Measurements from ENCODE around the gene PAOX.
"Not testable (repeated sequence)": the region's sequence is repeated elsewhere in the genome, so short reads cannot be mapped to it uniquely, and the experiment has no call there.

The PAOX gene

GRCh38 chr10:133364645-133365431, 14.2 kb upstream of the PAOX start:
- no peak for DNase-seq (ENCODE audit: low spot score)

GRCh38 chr10:133365461-133366129, 13.5 kb upstream of the PAOX start:
- no peak for DNase-seq (ENCODE audit: low spot score)

- no peak for DNase-seq (ENCODE audit: low spot score)
Observed at GRCh38 chr10:133366130-133366478, 13.0 kb upstream of the PAOX start.

- no peak for DNase-seq (ENCODE audit: low spot score)
Observed at GRCh38 chr10:133366751-133367150, 12.3 kb upstream of the PAOX start.

GRCh38 chr10:133367461-133367860, 11.6 kb upstream of the PAOX start:
- DNase-seq (ENCODE audit: low spot score): not testable (repeated sequence)

GRCh38 chr10:133368153-133368552, 10.9 kb upstream of the PAOX start:
- no peak for DNase-seq (ENCODE audit: low spot score)

- DNase-seq (ENCODE audit: low spot score): no peak
Observed at GRCh38 chr10:133370030-133370786, 8.9 kb upstream of the PAOX start.

GRCh38 chr10:133372507-133372906, 6.6 kb upstream of the PAOX start:
- DNase-seq (ENCODE audit: low spot score): no peak

GRCh38 chr10:133373174-133374090, 5.6 kb upstream of the PAOX start, which contains the start of gene ECHS1:
TSS of gene ECHS1 (minus strand) at chr10:133373354. CDS start at chr10:133373333, 21 bp downstream.
- DNase-seq (ENCODE audit: low spot score): peak; percentile 95

- no peak for DNase-seq (ENCODE audit: low spot score)
Observed at GRCh38 chr10:133375357-133376115, 3.5 kb upstream of the PAOX start.

- DNase-seq (ENCODE audit: low spot score): not testable (repeated sequence)
Observed at GRCh38 chr10:133376183-133376582, 2.9 kb upstream of the PAOX start.

- DNase-seq (ENCODE audit: low spot score): no peak
Observed at GRCh38 chr10:133377025-133377817, 1.8 kb upstream of the PAOX start.

GRCh38 chr10:133377818-133378250, 1.2 kb upstream of the PAOX start:
- DNase-seq (ENCODE audit: low spot score): no peak

- no peak for DNase-seq (ENCODE audit: low spot score)
Observed at GRCh38 chr10:133378251-133379096, 588 bp upstream of the PAOX start.

- DNase-seq (ENCODE audit: low spot score): no peak
Observed at GRCh38 chr10:133379801-133380666, 972 bp downstream of the PAOX start.

- DNase-seq (ENCODE audit: low spot score): no peak
Observed at GRCh38 chr10:133381036-133381435, 2.0 kb downstream of the PAOX start.

- no peak for DNase-seq (ENCODE audit: low spot score)
Observed at GRCh38 chr10:133383551-133383950, 4.5 kb downstream of the PAOX start.

- DNase-seq (ENCODE audit: low spot score): no peak
Observed at GRCh38 chr10:133384071-133384470, 5.0 kb downstream of the PAOX start.

Data from activated CD4-positive, alpha-beta T cell treated with anti-CD3 and anti-CD28 coated beads, Interleukin-2, Interleukin-4, amounts not matched to agents 100 ng/mL and 50 ng/mL, durations not matched to agents 16 hours and 8 hours (primary cell).